Heart left ventricle (tissue), 13 donors: Measurements from ENCODE around the gene GLYAT.

Source experiments
- POLR2A ChIP-seq, 2 donors: fragments of 450-650 bp; IDR thresholded peaks; one replicate each; pipeline ENCODE4 v1.6.1; 2017; ENCODE audit warnings: antibody characterized with exemption in 2 of 2, mild to moderate bottlenecking in 2 of 2, moderate library complexity in 2 of 2
- TF ChIP-seq, protein P1 (sequence below), 12 donors: fragments of 200-600 bp; sonication (generic) in 4 of 12; IDR thresholded peaks; one replicate each; pipeline versions ENCODE4 v1.5.0 to v1.8.0; 2018 to 2022; ENCODE audit warnings: antibody characterized with exemption in 12 of 12, mild to moderate bottlenecking in 5 of 12
- donor health status: ischemic (EF 13 %, LVEDD 7.1; RV severe dilation, severe dysfunction).
- donor health status: DM: no; HTN: yes; CAD: no.
- donor health status: DM: no; HTN: no; CAD: no.
- donor health status: ischemic (EF 25% LVEDD 6.9; RV normal size, moderate dysfunction).
- donor health status: ischemic (EF 25% LVEDD 5.7; RV mildly dilated, moderate dysfunction).
- donor health status: ischemic (EF 35%, LVEDD 5.7; RV mildly dilated, moderate dysfunction).
- donor health status: nonischemic (EF 11% LVEDD 7.7; RV severe dilation, severe dysfunction).
- donor health status: DM: yes; HTN: yes; CAD: no.
- donor health status: PGD.
- donor health status: ischemic (EF 29% LVEDD 5.4; RV normal size, mild dysfunction).
- donor health status: nonischemic (EF 23%, LVEDD 6.1; RV moderate dilation, normal function).

DNA sequence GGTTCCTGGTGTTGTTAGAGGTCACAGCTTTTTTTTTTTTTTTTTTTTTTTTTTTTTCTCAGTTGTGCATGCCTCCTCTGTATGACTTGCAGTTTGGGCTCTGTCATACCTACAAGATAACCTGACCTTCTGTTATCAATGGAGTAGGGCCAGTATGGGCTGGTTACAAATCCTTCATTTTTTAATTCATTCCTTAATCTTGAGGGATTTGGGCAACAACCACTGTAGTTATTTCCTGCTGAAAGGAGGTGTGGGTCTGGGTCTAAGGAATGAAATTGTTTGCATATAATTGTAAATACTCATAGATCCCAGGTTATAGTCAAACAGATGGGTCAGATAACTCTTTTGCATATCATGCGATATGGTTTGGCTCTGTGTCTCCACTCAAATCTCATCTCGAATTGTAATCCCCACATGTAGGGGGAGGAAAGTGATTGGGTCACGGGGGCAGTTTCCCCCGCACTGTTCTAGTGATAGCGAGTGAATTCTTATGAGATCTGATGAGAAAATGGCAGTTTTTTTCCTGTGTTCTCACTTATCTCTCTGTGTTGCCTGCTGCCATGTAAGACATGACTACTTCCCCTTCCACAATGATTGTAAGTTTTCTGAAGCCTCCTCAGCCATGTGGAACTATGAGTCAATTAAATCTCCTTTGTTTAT, 14.1 kb upstream of the GLYAT start:
- TF ChIP-seq, protein P1, sequence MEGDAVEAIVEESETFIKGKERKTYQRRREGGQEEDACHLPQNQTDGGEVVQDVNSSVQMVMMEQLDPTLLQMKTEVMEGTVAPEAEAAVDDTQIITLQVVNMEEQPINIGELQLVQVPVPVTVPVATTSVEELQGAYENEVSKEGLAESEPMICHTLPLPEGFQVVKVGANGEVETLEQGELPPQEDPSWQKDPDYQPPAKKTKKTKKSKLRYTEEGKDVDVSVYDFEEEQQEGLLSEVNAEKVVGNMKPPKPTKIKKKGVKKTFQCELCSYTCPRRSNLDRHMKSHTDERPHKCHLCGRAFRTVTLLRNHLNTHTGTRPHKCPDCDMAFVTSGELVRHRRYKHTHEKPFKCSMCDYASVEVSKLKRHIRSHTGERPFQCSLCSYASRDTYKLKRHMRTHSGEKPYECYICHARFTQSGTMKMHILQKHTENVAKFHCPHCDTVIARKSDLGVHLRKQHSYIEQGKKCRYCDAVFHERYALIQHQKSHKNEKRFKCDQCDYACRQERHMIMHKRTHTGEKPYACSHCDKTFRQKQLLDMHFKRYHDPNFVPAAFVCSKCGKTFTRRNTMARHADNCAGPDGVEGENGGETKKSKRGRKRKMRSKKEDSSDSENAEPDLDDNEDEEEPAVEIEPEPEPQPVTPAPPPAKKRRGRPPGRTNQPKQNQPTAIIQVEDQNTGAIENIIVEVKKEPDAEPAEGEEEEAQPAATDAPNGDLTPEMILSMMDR (IDR thresholded peaks at IDR 0.05), result no peak
- TF ChIP-seq POLR2A (IDR thresholded peaks at IDR 0.05), result no peak
